IMR-90 (cell line): Measurements from ENCODE around the gene SLC6A11. TPM values are rescaled to one million over a fixed set of nuclear protein-coding genes. Genes with fewer than 3 reads are reported as not detected.

ENCODE experiments used
- ATAC-seq: fragments of 200-7000 bp; cut with Tn5 transposase; 2 replicates; pipeline ENCODE4 v1.9.1; 2020; ENCODE audit warnings: low read depth, mild to moderate bottlenecking, moderate library complexity
- BruUV-seq: library from RNA; stranded (reverse); fragments of 400-500 nt; replicated peaks from 2 replicates; lab custom pipeline; 2021; lab: Mats Ljungman, UMichigan
- CTCF ChIA-PET: fragments of 300-600 bp; formaldehyde crosslinking; extraction: SDS; loops from one replicate; lab custom pipeline; 2021; ENCODE audit warnings: antibody characterized with exemption; lab: Yijun Ruan, JAX
- POLR2A ChIA-PET: fragments of 300-600 bp; sonication (Branson Sonifier 250); formaldehyde crosslinking; loops from one replicate; lab custom pipeline; 2022; ENCODE audit warnings: antibody characterized with exemption; ENCODE audit not compliant: unreplicated experiment; lab: Charles Lee
- DNase-seq: peaks from one replicate; pipeline ENCODE4 v3.0.0; 2013
- H2AFZ ChIP-seq: replicated peaks from 2 replicates; pipeline ENCODE3; 2013; ENCODE audit warnings: low read length, mild to moderate bottlenecking; ENCODE audit not compliant: poor library complexity
- H2AK5ac ChIP-seq: 2 replicates; pipeline ENCODE4 v1.6.1; 2013; ENCODE audit warnings: low read depth, low read length, inconsistent platforms
- H2AK9ac ChIP-seq: replicated peaks from 2 replicates; pipeline ENCODE3; 2013; ENCODE audit warnings: mild to moderate bottlenecking, low read depth, low read length, moderate library complexity; ENCODE audit not compliant: poor library complexity
- H2BK120ac ChIP-seq: 2 replicates; pipeline ENCODE4 v1.6.1; 2013; ENCODE audit warnings: low read depth, low read length, inconsistent platforms
- H2BK15ac ChIP-seq: 3 replicates; pipeline ENCODE4 v1.6.1; 2013; ENCODE audit warnings: low read depth, low read length, inconsistent platforms
- H2BK20ac ChIP-seq: 2 replicates; pipeline ENCODE4 v1.6.1; 2013; ENCODE audit warnings: low read depth, mild to moderate bottlenecking, inconsistent platforms, low read length, moderate library complexity
- H2BK5ac ChIP-seq: 2 replicates; pipeline ENCODE4 v1.6.1; 2013; ENCODE audit warnings: mild to moderate bottlenecking, low read depth, low read length, inconsistent platforms; ENCODE audit not compliant: poor library complexity, severe bottlenecking
- H3K14ac ChIP-seq: replicated peaks from 2 replicates; pipeline ENCODE4 v1.6.1; 2013; ENCODE audit warnings: low read depth, low read length, inconsistent platforms
- H3K18ac ChIP-seq: 2 replicates; pipeline ENCODE4 v1.6.1; 2013; ENCODE audit warnings: low read depth, low read length, control low read depth
- H3K23ac ChIP-seq: 2 replicates; pipeline ENCODE4 v1.6.1; 2013; ENCODE audit warnings: low read depth, low read length, inconsistent platforms
- H3K27ac ChIP-seq: 2 replicates; pipeline ENCODE4 v1.5.1; 2013; ENCODE audit warnings: mild to moderate bottlenecking, control low read depth, low read length; ENCODE audit not compliant: insufficient read depth
- H3K27me3 ChIP-seq: 2 replicates; pipeline ENCODE4 v1.6.1; 2013; ENCODE audit warnings: low read length; ENCODE audit not compliant: control insufficient read depth, insufficient read depth
- H3K36me3 ChIP-seq: 2 replicates; pipeline ENCODE4 v1.6.1; 2013; ENCODE audit warnings: low read length, mixed read lengths; ENCODE audit not compliant: control insufficient read depth, insufficient read depth
- H3K4ac ChIP-seq: 2 replicates; pipeline ENCODE4 v1.6.1; 2013; ENCODE audit warnings: low read depth, low read length, inconsistent platforms
- H3K4me1 ChIP-seq: 2 replicates; pipeline ENCODE4 v1.6.1; 2013; ENCODE audit warnings: low read length, mixed read lengths; ENCODE audit not compliant: control insufficient read depth, insufficient read depth
- H3K4me2 ChIP-seq: 2 replicates; pipeline ENCODE4 v1.6.1; 2013; ENCODE audit warnings: low read depth, mild to moderate bottlenecking, control low read depth, low read length, moderate library complexity
- H3K4me3 ChIP-seq: 2 replicates; pipeline ENCODE4 v1.5.1; 2013; ENCODE audit warnings: low read depth, mild to moderate bottlenecking, control low read depth, low read length, moderate library complexity; ENCODE audit not compliant: insufficient read depth
- H3K56ac ChIP-seq: 2 replicates; pipeline ENCODE4 v1.6.1; 2013; ENCODE audit warnings: low read length, inconsistent platforms; ENCODE audit not compliant: insufficient read depth; ENCODE audit errors: extremely low read depth
- H3K79me1 ChIP-seq, 2 experiments: 2 replicates each; pipeline ENCODE4 v1.6.1; 2013; ENCODE audit warnings: low read length in 2 of 2, inconsistent platforms in 1 of 2, low read depth in 1 of 2
- H3K9ac ChIP-seq: 2 replicates; pipeline ENCODE4 v1.6.1; 2013; ENCODE audit warnings: low read depth, low read length, control low read depth
- H3K9me1 ChIP-seq: 2 replicates; pipeline ENCODE4 v1.6.1; 2013; ENCODE audit warnings: low read length, inconsistent platforms; ENCODE audit not compliant: insufficient read depth
- H3K9me3 ChIP-seq: 2 replicates; pipeline ENCODE4 v1.6.1; 2013; ENCODE audit warnings: low read length; ENCODE audit not compliant: control insufficient read depth, insufficient read depth
- H4K20me1 ChIP-seq: 2 replicates; pipeline ENCODE4 v1.6.1; 2013; ENCODE audit warnings: low read length, inconsistent platforms; ENCODE audit not compliant: insufficient read depth
- H4K5ac ChIP-seq: 2 replicates; pipeline ENCODE4 v1.6.1; 2013; ENCODE audit warnings: mild to moderate bottlenecking, low read depth, low read length, control low read depth
- H4K8ac ChIP-seq, 2 experiments: 2 replicates each; pipeline ENCODE4 v1.6.1; 2013; ENCODE audit warnings: low read depth in 2 of 2, low read length in 2 of 2, control low read depth in 1 of 2, inconsistent platforms in 1 of 2
- H4K91ac ChIP-seq: 2 replicates; pipeline ENCODE4 v1.6.1; 2013; ENCODE audit warnings: low read depth, low read length, inconsistent platforms; ENCODE audit not compliant: insufficient read depth
- BHLHE40 ChIP-seq: fragments of 150-350 bp; IDR thresholded peaks from 2 replicates; pipeline ENCODE4 v1.6.1; 2016; ENCODE audit warnings: mild to moderate bottlenecking, low read depth, low read length
- CEBPB ChIP-seq: IDR thresholded peaks from 2 replicates; pipeline ENCODE4 v1.6.1; 2012; ENCODE audit warnings: low read depth, low read length, improper control_type of control experiment
- CHD1 ChIP-seq: IDR thresholded peaks from 2 replicates; pipeline ENCODE4 v1.6.1; 2012; ENCODE audit warnings: low read depth, low read length, improper control_type of control experiment
- ELK1 ChIP-seq: fragments of 150-350 bp; IDR thresholded peaks from 2 replicates; pipeline ENCODE4 v1.6.1; 2016; ENCODE audit warnings: low read depth, mild to moderate bottlenecking, low read length, moderate library complexity, borderline replicate concordance
- FOS ChIP-seq: fragments of 150-350 bp; IDR thresholded peaks from 2 replicates; pipeline ENCODE4 v1.6.1; 2016; ENCODE audit warnings: low read depth, low read length
- MAFK ChIP-seq: IDR thresholded peaks from 2 replicates; pipeline ENCODE4 v1.6.1; 2012; ENCODE audit warnings: low read depth, low read length, improper control_type of control experiment
- MAZ ChIP-seq: IDR thresholded peaks from 2 replicates; pipeline ENCODE4 v1.6.1; 2012; ENCODE audit warnings: low read depth, mild to moderate bottlenecking, low read length, improper control_type of control experiment, moderate library complexity, borderline replicate concordance
- MXI1 ChIP-seq: IDR thresholded peaks from 2 replicates; pipeline ENCODE4 v1.6.1; 2012; ENCODE audit warnings: low read depth, mild to moderate bottlenecking, low read length, moderate library complexity, borderline replicate concordance
- NFE2L2 ChIP-seq: fragments of 150-350 bp; IDR thresholded peaks from 2 replicates; pipeline ENCODE4 v1.6.1; 2016; ENCODE audit warnings: low read depth, mild to moderate bottlenecking, low read length
- POLR2A ChIP-seq: IDR thresholded peaks from 2 replicates; pipeline ENCODE4 v1.6.1; 2012; ENCODE audit warnings: mild to moderate bottlenecking, low read depth, low read length
- RAD21 ChIP-seq: IDR thresholded peaks from 2 replicates; pipeline ENCODE4 v1.6.1; 2012; ENCODE audit warnings: low read length, improper control_type of control experiment
- RCOR1 ChIP-seq: IDR thresholded peaks from 2 replicates; pipeline ENCODE4 v1.6.1; 2012; ENCODE audit warnings: mild to moderate bottlenecking, low read length, improper control_type of control experiment; ENCODE audit not compliant: insufficient replicate concordance
- RFX5 ChIP-seq: IDR thresholded peaks from 2 replicates; pipeline ENCODE4 v1.8.0; 2012; ENCODE audit warnings: low read depth, mild to moderate bottlenecking, low read length, moderate library complexity
- SMC3 ChIP-seq: fragments of 150-350 bp; IDR thresholded peaks from 2 replicates; pipeline ENCODE4 v1.6.1; 2016; ENCODE audit warnings: low read depth, mild to moderate bottlenecking, antibody characterized with exemption, low read length, moderate library complexity
- USF2 ChIP-seq: fragments of 150-350 bp; IDR thresholded peaks from 2 replicates; pipeline ENCODE4 v1.6.1; 2017; ENCODE audit warnings: mild to moderate bottlenecking, antibody characterized with exemption, low read length, low read depth
- WGBS, 2 experiments: methylation state at CpG; one replicate each; pipeline versions ENCODE4 v1.1.5 to v1.1.7; 2013; ENCODE audit warnings: missing lambda C conversion rate in 2 of 2; ENCODE audit not compliant: insufficient read length in 1 of 2; ENCODE audit errors: extremely low coverage in 2 of 2; 5-methylcytosine and 5-hydroxymethylcytosine counted together
- dilution Hi-C: fragments of 300-500 bp; cut with HindIII; formaldehyde crosslinking; loops from one replicate; pipeline ENCODE4 v1.14.3; 2018; ENCODE audit warnings: low sequenced_read_pairs; ENCODE audit not compliant: unreplicated experiment
- in situ Hi-C: fragments of 300-500 bp; cut with MboI; formaldehyde crosslinking; loops from 3 replicates; pipeline ENCODE4 v1.14.3; 2019; ENCODE audit warnings: low sequenced_read_pairs, inconsistent platforms, mixed read lengths
- intact Hi-C: fragments of 100-400 bp; cut with micrococcal nuclease; formaldehyde crosslinking; loops from 2 replicates; pipeline ENCODE4 v1.10.0; 2022
- polyA plus RNA-seq, 3 experiments: library from polyadenylated mRNA; depleted of rRNA; stranded (reverse); fragments of >200 nt; gene quantifications; 2 replicates each; pipeline ENCODE4 v1.2.3, GENCODE V29; 2012; ENCODE audit warnings: low replicate concordance in 1 of 3
- total RNA-seq: library from RNA; depleted of rRNA; stranded (reverse); fragments of >200 nt; gene quantifications from 2 replicates; pipeline ENCODE4 v1.2.3, GENCODE V29; 2012
- TF ChIP-seq, protein P1 (sequence below): conservative IDR thresholded peaks from 2 replicates; pipeline ENCODE4 v1.5.1; 2012; ENCODE audit warnings: mild to moderate bottlenecking, low read depth, low read length, improper control_type of control experiment

SLC6A11 gene
- total and polyA plus RNA-seq, 2 of the 4 experiments (the other 2 are of a cell fraction): not detected

GRCh38 chr3:10813425-10813824 lies 2.6 kb upstream of the SLC6A11 start:
- intact Hi-C loops: no loop called here
- WGBS, 2 experiments: no CpG with 5 or more reads among the region's 1 CpG
- Histone ChIP-seq H3K9ac (no peak overlapping the region), H3K27me3 (peaks cover 11% of the 10 kb centered on the region), H2BK20ac (no peak overlapping the region), H3K4ac (no peak overlapping the region), H2AK5ac (no peak overlapping the region), H4K5ac (no peak overlapping the region), H3K4me2 (no peak overlapping the region), H3K36me3 (no peaks in the 10 kb centered on the region), H2BK5ac (no peak overlapping the region), H4K20me1 (no peaks in the 10 kb centered on the region), H4K8ac (no peak overlapping the region), H3K9me3 (no peaks in the 10 kb centered on the region), H3K4me1 (no peaks in the 10 kb centered on the region), H2BK15ac (no peak overlapping the region), H3K14ac (no peak overlapping the region), H3K79me1 (no peaks in the 10 kb centered on the region), H3K9me1 (no peaks in the 10 kb centered on the region), H3K56ac (no peak overlapping the region), H2AK9ac (no peak overlapping the region), H2BK120ac (no peak overlapping the region), H2AFZ (no peak overlapping the region), H3K27ac (no peak overlapping the region), H3K18ac (no peak overlapping the region), H4K91ac (no peak overlapping the region), H3K23ac (no peak overlapping the region), H3K4me3 (no peak overlapping the region)
- dilution Hi-C loops: no loop called here
- TF ChIP-seq, protein P1, sequence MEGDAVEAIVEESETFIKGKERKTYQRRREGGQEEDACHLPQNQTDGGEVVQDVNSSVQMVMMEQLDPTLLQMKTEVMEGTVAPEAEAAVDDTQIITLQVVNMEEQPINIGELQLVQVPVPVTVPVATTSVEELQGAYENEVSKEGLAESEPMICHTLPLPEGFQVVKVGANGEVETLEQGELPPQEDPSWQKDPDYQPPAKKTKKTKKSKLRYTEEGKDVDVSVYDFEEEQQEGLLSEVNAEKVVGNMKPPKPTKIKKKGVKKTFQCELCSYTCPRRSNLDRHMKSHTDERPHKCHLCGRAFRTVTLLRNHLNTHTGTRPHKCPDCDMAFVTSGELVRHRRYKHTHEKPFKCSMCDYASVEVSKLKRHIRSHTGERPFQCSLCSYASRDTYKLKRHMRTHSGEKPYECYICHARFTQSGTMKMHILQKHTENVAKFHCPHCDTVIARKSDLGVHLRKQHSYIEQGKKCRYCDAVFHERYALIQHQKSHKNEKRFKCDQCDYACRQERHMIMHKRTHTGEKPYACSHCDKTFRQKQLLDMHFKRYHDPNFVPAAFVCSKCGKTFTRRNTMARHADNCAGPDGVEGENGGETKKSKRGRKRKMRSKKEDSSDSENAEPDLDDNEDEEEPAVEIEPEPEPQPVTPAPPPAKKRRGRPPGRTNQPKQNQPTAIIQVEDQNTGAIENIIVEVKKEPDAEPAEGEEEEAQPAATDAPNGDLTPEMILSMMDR: no peak
- TF ChIP-seq CEBPB (no peak), MXI1 (no peak), RCOR1 (no peak), CHD1 (no peak), NFE2L2 (no peak), USF2 (no peak), BHLHE40 (no peak), MAFK (no peak), FOS (no peak), RFX5 (no peak), POLR2A (no peak), MAZ (no peak), RAD21 (no peak), ELK1 (no peak), SMC3 (no peak)
- ATAC-seq (no peak), DNase-seq (no peak)
- no TSS peak for BruUV-seq
- ChIA-PET CTCF (no interaction called here), POLR2A (no interaction called here)
- in situ Hi-C loops: no loop called here
